ENCODE results near the gene RHO. TPM values are rescaled to one million over a fixed set of nuclear protein-coding genes. Genes with fewer than 3 reads are reported as not detected.

The RHO gene
- polyA plus RNA-seq, 12 donors = 0.04 to 0.13 (median 0.08) TPM; not detected in 6

GRCh38 chr3:129577366-129577765 lies 48.9 kb downstream of the RHO start:
- no peak for DNase-seq

GRCh38 chr3:129577925-129578786 lies 49.7 kb downstream of the RHO start:
- no peak for DNase-seq

- no peak for DNase-seq
Observed at GRCh38 chr3:129579991-129580390, 51.6 kb downstream of the RHO start.

GRCh38 chr3:129581623-129582022 lies 53.2 kb downstream of the RHO start:
- DNase-seq = no peak

- no peak for DNase-seq
Observed at GRCh38 chr3:129582799-129583198, 54.4 kb downstream of the RHO start.

GRCh38 chr3:129583289-129583688 lies 54.9 kb downstream of the RHO start:
- DNase-seq = no peak

GRCh38 chr3:129584631-129585030 lies 56.2 kb downstream of the RHO start:
- no peak for DNase-seq

Other genes starting within 250 kb of the RHO start
- 10 to 100 TPM in 11 of 12 donors, not detected in 1; 21.7 to 28.6 (median 24.6) TPM for gene HMCES, start 249.8 kb upstream of the RHO start, polyA plus RNA-seq (ENCODE audit: insufficient read length in 12 of 12)
- gene EFCAB12, start 100.0 kb upstream of the RHO start, polyA plus RNA-seq (ENCODE audit: insufficient read length in 12 of 12) = under 1 TPM in 10 of 12 donors, not detected in 2; 0.05 to 0.57 (median 0.16) TPM
- 10 to 100 TPM in 11 of 12 donors, not detected in 1; 20.8 to 41.2 (median 30.6) TPM for gene MBD4, start 88.7 kb upstream of the RHO start, polyA plus RNA-seq (ENCODE audit: insufficient read length in 12 of 12)
- 10 to 100 TPM in 11 of 12 donors, not detected in 1; 28.8 to 56.5 (median 33.7) TPM for gene IFT122, start 88.4 kb upstream of the RHO start, polyA plus RNA-seq (ENCODE audit: insufficient read length in 12 of 12)
- not detected for gene H1-8, start 14.5 kb downstream of the RHO start, polyA plus RNA-seq (ENCODE audit: insufficient read length in 12 of 12)
- gene PLXND1, start 78.0 kb downstream of the RHO start, polyA plus RNA-seq (ENCODE audit: insufficient read length in 12 of 12) = 100 to 1,000 TPM in 11 of 12 donors, not detected in 1; 103 to 190 (median 122) TPM

Data from muscle of arm (tissue), 12 donors.